Stimulated activated CD8-positive, alpha-beta memory T cell treated with anti-CD3 and anti-CD28 coated beads, Interleukin-15, amount 100 ng/mL, for 4 hours (primary cell): ENCODE measurements around the gene LRRC8D.

Experiments used
- DNase-seq, 2 donors: peaks; one replicate each; pipeline ENCODE4 v3.0.0-alpha.2; 2020; ENCODE audit warnings: low read depth in 2 of 2

The LRRC8D gene

GRCh38 chr1:89870998-89871397 is 50.2 kb downstream of the LRRC8D start:
- DNase-seq = no peak

GRCh38 chr1:89871768-89872473 is 51.1 kb downstream of the LRRC8D start:
- no peak for DNase-seq

- DNase-seq = no peak
Observed at GRCh38 chr1:89872567-89872966, 51.7 kb downstream of the LRRC8D start.

- DNase-seq = no peak
Observed at GRCh38 chr1:89873288-89873687, 52.5 kb downstream of the LRRC8D start.

- DNase-seq = no peak
Observed at GRCh38 chr1:89873770-89874169, 52.9 kb downstream of the LRRC8D start.

- no peak for DNase-seq
Observed at GRCh38 chr1:89876463-89876862, 55.6 kb downstream of the LRRC8D start.

GRCh38 chr1:89877756-89878155 is 56.9 kb downstream of the LRRC8D start:
- DNase-seq = no peak

GRCh38 chr1:89878256-89878655 is 57.4 kb downstream of the LRRC8D start:
- no peak for DNase-seq

GRCh38 chr1:89880679-89881078 is 59.8 kb downstream of the LRRC8D start:
- no peak for DNase-seq

GRCh38 chr1:89881415-89882058 is 60.7 kb downstream of the LRRC8D start:
- no peak for DNase-seq

GRCh38 chr1:89882348-89883029 is 61.7 kb downstream of the LRRC8D start:
- no peak for DNase-seq

GRCh38 chr1:89883030-89883379 is 62.2 kb downstream of the LRRC8D start:
- no peak for DNase-seq

- DNase-seq = no peak
Observed at GRCh38 chr1:89884718-89885596, 64.1 kb downstream of the LRRC8D start.

GRCh38 chr1:89887270-89887669 is 66.4 kb downstream of the LRRC8D start:
- DNase-seq = no peak

- DNase-seq = no peak
Observed at GRCh38 chr1:89887713-89888112, 66.9 kb downstream of the LRRC8D start.

- no peak for DNase-seq
Observed at GRCh38 chr1:89888480-89889322, 67.9 kb downstream of the LRRC8D start.

- no peak for DNase-seq
Observed at GRCh38 chr1:89889323-89889615, 68.4 kb downstream of the LRRC8D start.

- DNase-seq = no peak
Observed at GRCh38 chr1:89890085-89890752, 69.4 kb downstream of the LRRC8D start.

GRCh38 chr1:89892816-89893215 is 72.0 kb downstream of the LRRC8D start:
- DNase-seq = no peak

GRCh38 chr1:89894210-89895201 is 73.7 kb downstream of the LRRC8D start:
- DNase-seq = no peak
